ENCODE measurements around the gene GTPBP8. TPM values are rescaled to one million over a fixed set of nuclear protein-coding genes. Genes with fewer than 3 reads are reported as not detected.

The GTPBP8 gene
- total RNA-seq, 1 experiment from 2014 or later, result 29.8 TPM

GRCh38 chr3:112965656-112966055 lies 25.1 kb upstream of the GTPBP8 start:
- H2BK120ac ChIP-seq (ENCODE audit: low read depth, low read length, poor library complexity, severe bottlenecking), result no peak overlapping the region
- H3K36me3 Mint-ChIP-seq (ENCODE audit: insufficient read depth in 1 of 3, low read depth in 3 of 3), result peaks cover 14 to 22% (median 18%) of the 10 kb centered on the region in 3 experiments
- H3K18ac ChIP-seq (ENCODE audit: insufficient read length, low read depth, low read length), result no peak overlapping the region
- no peak overlapping the region for H3K23ac ChIP-seq (ENCODE audit: insufficient read length, low read depth, low read length)
- H3K9ac ChIP-seq (ENCODE audit: extremely low read depth, insufficient read length, low read length), result no peak overlapping the region
- H3K4ac ChIP-seq (ENCODE audit: low read depth, low read length), result no peak overlapping the region
- no peak overlapping the region for H3K27ac Mint-ChIP-seq
- H4K8ac ChIP-seq (replicated peaks; ENCODE audit: insufficient read length, low read depth, low read length), result no peak overlapping the region
- no peak overlapping the region for H4K91ac ChIP-seq (ENCODE audit: insufficient read length, low read depth, low read length)
- H3K4me1 Mint-ChIP-seq, result no peaks in the 10 kb centered on the region
- no peak overlapping the region for H3K4me3 Mint-ChIP-seq
- no peak overlapping the region for H3K56ac ChIP-seq (ENCODE audit: insufficient read length, low read depth, low read length)
- no peaks in the 10 kb centered on the region for H3K79me1 ChIP-seq (ENCODE audit: insufficient read depth, low read depth, low read length, poor library complexity, severe bottlenecking)
- no peak overlapping the region for H2BK20ac ChIP-seq (ENCODE audit: low read depth, low read length, poor library complexity, severe bottlenecking)
- no peak for DNase-seq
- H2AK5ac ChIP-seq (ENCODE audit: insufficient read length, low read length), result no peak overlapping the region
- H4K5ac ChIP-seq (ENCODE audit: insufficient read length, low read depth, low read length), result no peak overlapping the region
- no peaks in the 10 kb centered on the region for H3K9me3 ChIP-seq (ENCODE audit: control insufficient read depth, low read depth, low read length)
- H3K27me3 ChIP-seq (ENCODE audit: insufficient read depth, low read length), result no peaks in the 10 kb centered on the region
- TF ChIP-seq, protein P1, sequence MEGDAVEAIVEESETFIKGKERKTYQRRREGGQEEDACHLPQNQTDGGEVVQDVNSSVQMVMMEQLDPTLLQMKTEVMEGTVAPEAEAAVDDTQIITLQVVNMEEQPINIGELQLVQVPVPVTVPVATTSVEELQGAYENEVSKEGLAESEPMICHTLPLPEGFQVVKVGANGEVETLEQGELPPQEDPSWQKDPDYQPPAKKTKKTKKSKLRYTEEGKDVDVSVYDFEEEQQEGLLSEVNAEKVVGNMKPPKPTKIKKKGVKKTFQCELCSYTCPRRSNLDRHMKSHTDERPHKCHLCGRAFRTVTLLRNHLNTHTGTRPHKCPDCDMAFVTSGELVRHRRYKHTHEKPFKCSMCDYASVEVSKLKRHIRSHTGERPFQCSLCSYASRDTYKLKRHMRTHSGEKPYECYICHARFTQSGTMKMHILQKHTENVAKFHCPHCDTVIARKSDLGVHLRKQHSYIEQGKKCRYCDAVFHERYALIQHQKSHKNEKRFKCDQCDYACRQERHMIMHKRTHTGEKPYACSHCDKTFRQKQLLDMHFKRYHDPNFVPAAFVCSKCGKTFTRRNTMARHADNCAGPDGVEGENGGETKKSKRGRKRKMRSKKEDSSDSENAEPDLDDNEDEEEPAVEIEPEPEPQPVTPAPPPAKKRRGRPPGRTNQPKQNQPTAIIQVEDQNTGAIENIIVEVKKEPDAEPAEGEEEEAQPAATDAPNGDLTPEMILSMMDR (conservative IDR thresholded peaks at IDR 0.05), result no peak
- no peak overlapping the region for H3K14ac ChIP-seq (ENCODE audit: insufficient read depth, low read length)
- H4K20me1 ChIP-seq (ENCODE audit: control insufficient read depth, insufficient read depth, insufficient read length), result no peaks in the 10 kb centered on the region
- H3K27ac ChIP-seq (ENCODE audit: insufficient read length, low read depth, low read length), result no peak overlapping the region
- no CpG with 5 or more reads among the region's 6 CpGs for WGBS (ENCODE audit: extremely low coverage, insufficient read length, low lambda C conversion rate)
- H2BK5ac ChIP-seq (ENCODE audit: insufficient read length, low read length), result no peak overlapping the region
- H3K4me2 ChIP-seq (ENCODE audit: insufficient read depth, insufficient read length, low read length), result no peak overlapping the region
- peaks cover 28 to 30% of the 10 kb centered on the region in 2 experiments for H3K9me3 Mint-ChIP-seq
- no peaks in the 10 kb centered on the region for H3K79me2 ChIP-seq (ENCODE audit: insufficient read depth, low read length)
- H3K4me1 ChIP-seq (ENCODE audit: insufficient read depth, low read length), result no peaks in the 10 kb centered on the region
- no peak overlapping the region for H2BK15ac ChIP-seq (ENCODE audit: low read depth, low read length)
- peaks cover 5% of the 10 kb centered on the region; the same call in 1 of the 2 replicates for H3K27me3 Mint-ChIP-seq (ENCODE audit: low read depth)
- no peaks in the 10 kb centered on the region for H3K23me2 ChIP-seq (ENCODE audit: insufficient read length, low read depth, low read length, poor library complexity, severe bottlenecking)
- no peak overlapping the region for H2AFZ ChIP-seq (ENCODE audit: low read length)
- no peak overlapping the region for H3T11ph ChIP-seq (ENCODE audit: low read length)
- H2BK12ac ChIP-seq (ENCODE audit: insufficient read length, low read depth, low read length), result no peak overlapping the region

Measured in H9 (cell line).